ENCODE data around the gene EFCAB12. TPM values are rescaled to one million over a fixed set of nuclear protein-coding genes. Genes with fewer than 3 reads are reported as not detected.

EFCAB12 gene
- total RNA-seq, 4 donors from 2014 or later, result 0.08 to 0.47 TPM; not detected in 2

DNA sequence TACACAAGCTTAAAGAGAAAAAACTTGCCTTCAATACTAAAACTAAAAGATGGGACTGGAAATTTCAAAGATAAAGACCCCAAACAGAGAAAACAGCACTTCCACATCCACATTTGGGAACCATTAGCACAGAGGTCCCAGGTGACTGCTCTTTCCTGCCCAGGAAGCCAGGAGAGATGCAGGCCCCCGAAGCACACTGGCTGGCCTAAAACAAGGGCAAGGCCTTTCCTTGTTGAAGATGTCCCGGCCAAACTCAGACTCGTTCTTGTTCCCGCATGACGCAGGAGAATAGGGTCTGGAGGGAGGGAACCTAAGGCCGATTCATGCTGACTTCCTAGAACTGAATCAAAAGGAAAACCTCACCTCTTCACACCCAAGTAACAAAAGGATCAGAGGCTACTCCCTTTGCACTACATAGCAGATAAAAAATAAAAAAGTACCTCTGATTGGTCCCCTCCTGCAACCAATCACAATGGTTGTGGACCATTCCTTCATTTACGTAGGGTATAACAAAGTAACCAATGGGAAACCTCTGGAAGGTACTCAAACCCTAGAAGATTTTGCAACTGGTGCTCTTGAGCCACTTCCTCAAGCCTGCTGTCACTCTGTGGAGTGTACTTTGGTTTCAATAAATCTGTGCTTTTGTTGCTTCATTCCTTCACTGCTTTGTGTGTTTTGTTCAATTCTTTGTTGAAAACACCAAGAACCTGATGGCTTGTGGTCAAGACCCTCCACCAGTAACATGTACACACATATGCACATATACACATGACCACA is 48.7 kb downstream of the EFCAB12 start:
- H3K27ac ChIP-seq, result no peak overlapping the region
- WGBS, 2 donors (ENCODE audit: low coverage in 1 of 2), result 70 to 93% methylated on average over 2 to 4 of the region's 7 CpGs
- no peak for ATAC-seq

DNA sequence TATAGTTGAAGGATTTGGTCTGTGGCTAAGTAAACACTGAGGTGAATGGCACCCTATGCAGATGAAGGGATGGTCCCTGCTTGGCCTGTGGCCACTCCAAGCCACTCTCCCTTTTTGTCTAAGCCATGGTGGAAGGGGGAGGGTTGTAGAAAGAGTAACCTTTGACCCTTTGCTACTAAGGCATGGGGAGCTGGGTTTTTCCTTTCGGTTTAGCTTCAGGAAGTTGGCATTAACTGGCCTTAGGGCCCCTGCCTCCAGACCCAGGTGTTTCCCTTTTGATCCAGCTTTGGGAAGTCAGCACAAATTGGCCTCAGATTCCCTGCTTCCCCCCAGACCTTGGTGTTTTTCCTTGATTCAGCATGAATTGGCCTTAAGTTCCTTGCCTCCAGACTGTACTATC is 49.5 kb downstream of the EFCAB12 start:
- ATAC-seq, result no peak
- TF ChIP-seq EP300 (IDR thresholded peaks at IDR 0.05) (no peak), POLR2A (IDR thresholded peaks at IDR 0.05) (no peak), POLR2AphosphoS5 (IDR thresholded peaks at IDR 0.05) (no peak)
- TF ChIP-seq, protein P1, sequence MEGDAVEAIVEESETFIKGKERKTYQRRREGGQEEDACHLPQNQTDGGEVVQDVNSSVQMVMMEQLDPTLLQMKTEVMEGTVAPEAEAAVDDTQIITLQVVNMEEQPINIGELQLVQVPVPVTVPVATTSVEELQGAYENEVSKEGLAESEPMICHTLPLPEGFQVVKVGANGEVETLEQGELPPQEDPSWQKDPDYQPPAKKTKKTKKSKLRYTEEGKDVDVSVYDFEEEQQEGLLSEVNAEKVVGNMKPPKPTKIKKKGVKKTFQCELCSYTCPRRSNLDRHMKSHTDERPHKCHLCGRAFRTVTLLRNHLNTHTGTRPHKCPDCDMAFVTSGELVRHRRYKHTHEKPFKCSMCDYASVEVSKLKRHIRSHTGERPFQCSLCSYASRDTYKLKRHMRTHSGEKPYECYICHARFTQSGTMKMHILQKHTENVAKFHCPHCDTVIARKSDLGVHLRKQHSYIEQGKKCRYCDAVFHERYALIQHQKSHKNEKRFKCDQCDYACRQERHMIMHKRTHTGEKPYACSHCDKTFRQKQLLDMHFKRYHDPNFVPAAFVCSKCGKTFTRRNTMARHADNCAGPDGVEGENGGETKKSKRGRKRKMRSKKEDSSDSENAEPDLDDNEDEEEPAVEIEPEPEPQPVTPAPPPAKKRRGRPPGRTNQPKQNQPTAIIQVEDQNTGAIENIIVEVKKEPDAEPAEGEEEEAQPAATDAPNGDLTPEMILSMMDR (IDR thresholded peaks at IDR 0.05), result no peak
- no peak overlapping the region for H3K27ac ChIP-seq
- no peaks in the 10 kb centered on the region for H3K4me1 ChIP-seq
- no peak overlapping the region for H3K4me3 ChIP-seq
- WGBS, 2 donors (ENCODE audit: low coverage in 1 of 2), result 40% methylated on average over 1 of the region's 1 CpG; no CpG with 5 or more reads in 1 of the 2 donors
- H3K36me3 ChIP-seq, result peaks cover 0 to 11% of the 10 kb centered on the region in 2 donors
- no peaks in the 10 kb centered on the region for H3K27me3 ChIP-seq
- H3K9me3 ChIP-seq, result no peaks in the 10 kb centered on the region

More for the DNA sequence above, 48.7 kb downstream of the EFCAB12 start:
- TF ChIP-seq, protein P1 (IDR thresholded peaks at IDR 0.05), result no peak
- no peak for TF ChIP-seq POLR2AphosphoS5 (IDR thresholded peaks at IDR 0.05)
- TF ChIP-seq EP300 (IDR thresholded peaks at IDR 0.05), result no peak
- TF ChIP-seq POLR2A (IDR thresholded peaks at IDR 0.05), result no peak
- Histone ChIP-seq H3K27me3 (no peaks in the 10 kb centered on the region), H3K4me1 (no peaks in the 10 kb centered on the region), H3K36me3 (peaks cover 0 to 11% of the 10 kb centered on the region in 2 donors), H3K9me3 (no peaks in the 10 kb centered on the region), H3K4me3 (no peak overlapping the region)

DNA sequence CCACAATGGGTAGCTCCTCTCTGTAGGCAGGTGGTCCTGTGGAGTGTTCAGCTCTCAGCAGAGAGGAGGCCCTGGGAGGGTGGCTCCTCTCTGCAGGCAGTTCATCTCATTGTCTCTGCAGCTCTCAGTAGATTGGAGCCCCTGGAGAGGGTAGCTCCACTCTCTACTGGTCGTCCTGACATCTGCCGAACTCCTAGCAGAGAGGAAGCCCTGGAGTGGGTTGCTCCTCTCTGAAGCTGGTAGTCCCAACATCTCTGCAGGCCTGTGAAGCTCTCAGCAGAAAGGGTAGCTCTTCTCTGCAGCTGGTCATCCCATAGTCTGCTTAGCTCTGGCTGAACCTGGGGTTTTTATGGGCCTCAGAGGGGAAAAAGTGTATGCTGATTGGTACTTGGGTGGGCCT is 50.8 kb downstream of the EFCAB12 start:
- no peaks in the 10 kb centered on the region for H3K4me1 ChIP-seq
- TF ChIP-seq POLR2AphosphoS5 (IDR thresholded peaks at IDR 0.05), result no peak
- TF ChIP-seq, protein P1 (IDR thresholded peaks at IDR 0.05), result no peak
- TF ChIP-seq POLR2A (IDR thresholded peaks at IDR 0.05), result no peak
- no peak for TF ChIP-seq EP300 (IDR thresholded peaks at IDR 0.05)
- H3K9me3 ChIP-seq, result no peaks in the 10 kb centered on the region
- H3K4me3 ChIP-seq, result no peak overlapping the region
- no peak for ATAC-seq
- H3K27me3 ChIP-seq, result no peaks in the 10 kb centered on the region
- WGBS, 2 donors (ENCODE audit: low coverage in 1 of 2), result no CpG with 5 or more reads among the region's 2 CpGs
- H3K36me3 ChIP-seq, result peaks cover 0 to 10% of the 10 kb centered on the region in 2 donors
- H3K27ac ChIP-seq, result no peak overlapping the region

DNA sequence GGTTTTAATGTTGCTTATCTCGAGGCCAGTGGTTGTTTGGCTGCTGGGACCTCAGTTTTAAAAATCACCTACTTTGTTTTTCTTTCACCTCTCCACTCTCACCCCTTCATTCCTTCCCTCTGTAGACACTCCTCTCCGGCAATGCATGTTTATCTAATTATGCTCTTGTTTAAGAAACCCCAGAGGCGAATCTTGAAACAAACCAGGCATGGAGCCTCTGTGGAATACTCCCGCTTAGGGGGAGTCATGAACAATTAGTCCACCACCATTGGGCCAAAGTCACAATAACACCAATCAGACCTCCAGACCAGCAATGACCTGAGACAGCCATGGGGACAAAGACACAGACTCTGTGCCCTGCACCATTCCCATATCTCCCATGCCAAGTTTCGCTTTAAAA is 53.3 kb downstream of the EFCAB12 start:
- 56 to 66% methylated on average over 3 to 5 of the region's 5 CpGs for WGBS, 2 donors (ENCODE audit: low coverage in 1 of 2)
- Histone ChIP-seq H3K36me3 (peaks cover 0 to 5% of the 10 kb centered on the region in 2 donors), H3K27ac (no peak overlapping the region), H3K27me3 (no peaks in the 10 kb centered on the region), H3K9me3 (no peaks in the 10 kb centered on the region), H3K4me3 (no peak overlapping the region), H3K4me1 (no peaks in the 10 kb centered on the region)
- TF ChIP-seq EP300 (IDR thresholded peaks at IDR 0.05) (no peak), POLR2AphosphoS5 (IDR thresholded peaks at IDR 0.05) (no peak)
- ATAC-seq, result no peak

DNA sequence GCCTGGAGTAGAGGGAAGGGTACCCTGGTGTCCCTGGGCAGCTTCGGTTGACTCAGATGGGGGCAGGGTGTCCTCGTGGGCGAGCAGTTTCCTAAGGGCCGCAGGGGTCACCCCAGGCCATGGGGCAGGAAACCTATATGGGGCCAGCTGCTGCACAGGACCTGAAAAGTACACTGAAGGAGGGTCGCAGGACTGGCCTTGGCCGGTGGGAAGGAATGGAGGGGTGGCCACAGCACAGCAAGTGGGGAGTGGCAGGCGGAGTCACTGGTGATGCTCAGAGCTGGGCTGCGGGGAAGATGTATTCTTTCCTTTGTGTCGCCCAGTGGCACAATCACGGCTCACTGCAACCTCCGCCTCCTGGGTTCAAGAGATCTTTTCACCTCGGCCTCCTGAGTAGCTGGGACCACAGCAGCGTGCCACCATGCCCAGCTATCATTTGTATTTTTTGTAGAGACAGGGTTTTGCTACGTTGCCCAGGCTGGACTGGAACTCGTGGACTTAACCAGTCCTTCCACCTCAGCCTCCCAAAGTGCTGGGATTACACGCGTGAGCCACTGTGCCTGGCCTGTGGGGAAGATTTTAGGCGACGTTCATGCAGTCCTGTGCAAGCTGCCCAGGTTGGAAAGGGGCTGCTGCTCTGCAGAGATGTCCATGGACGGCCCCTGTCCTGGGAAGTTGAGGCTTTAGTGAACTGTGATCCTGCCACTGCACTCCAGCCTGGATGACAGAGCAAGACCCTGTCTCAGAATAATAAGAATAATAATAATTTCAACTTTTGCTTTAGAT is 57.2 kb downstream of the EFCAB12 start:
- H3K36me3 ChIP-seq, result peaks cover 0 to 5% of the 10 kb centered on the region in 2 donors
- no peak overlapping the region for H3K4me3 ChIP-seq
- H3K27me3 ChIP-seq, result no peaks in the 10 kb centered on the region
- TF ChIP-seq, protein P1 (IDR thresholded peaks at IDR 0.05), result no peak
- no peak for TF ChIP-seq POLR2AphosphoS5 (IDR thresholded peaks at IDR 0.05)
- no peak for TF ChIP-seq EP300 (IDR thresholded peaks at IDR 0.05)
- TF ChIP-seq POLR2A (IDR thresholded peaks at IDR 0.05), result no peak
- H3K9me3 ChIP-seq, result no peaks in the 10 kb centered on the region
- no peaks in the 10 kb centered on the region for H3K4me1 ChIP-seq
- ATAC-seq, result no peak
- WGBS, 2 donors (ENCODE audit: low coverage in 1 of 2), result 70 to 100% methylated on average over 1 to 8 of the region's 20 CpGs
- H3K27ac ChIP-seq, result no peak overlapping the region

All from gastroesophageal sphincter (tissue), 4 donors.